ENCODE results near the gene PEX5L.

GRCh38 chr3:180063783-180064182 is 27.0 kb upstream of the PEX5L start:
- TF ChIP-seq SUZ12 (IDR thresholded peaks at IDR 0.05; ENCODE audit: unreplicated experiment) (no peak), ZBTB33 (IDR thresholded peaks at IDR 0.05) (no peak), CTCF (IDR thresholded peaks at IDR 0.05 in 2 of 3, conservative IDR thresholded peaks at IDR 0.05 in 1 of 3; ENCODE audit: control insufficient read depth in 2 of 3, extremely low read depth in 1 of 3, insufficient read depth in 1 of 3, low read depth in 3 of 3, low read length in 3 of 3) (no peak)
